Measurements from ENCODE around the gene WDR44. TPM values are rescaled to one million over a fixed set of nuclear protein-coding genes. Genes with fewer than 3 reads are reported as not detected.
A peak's percentile ranks its signal among the peaks of the same experiment; 100 is the strongest.

Gene WDR44
- total RNA-seq, 2 experiments from 2014 or later = 11.7 to 12.2 TPM

DNA sequence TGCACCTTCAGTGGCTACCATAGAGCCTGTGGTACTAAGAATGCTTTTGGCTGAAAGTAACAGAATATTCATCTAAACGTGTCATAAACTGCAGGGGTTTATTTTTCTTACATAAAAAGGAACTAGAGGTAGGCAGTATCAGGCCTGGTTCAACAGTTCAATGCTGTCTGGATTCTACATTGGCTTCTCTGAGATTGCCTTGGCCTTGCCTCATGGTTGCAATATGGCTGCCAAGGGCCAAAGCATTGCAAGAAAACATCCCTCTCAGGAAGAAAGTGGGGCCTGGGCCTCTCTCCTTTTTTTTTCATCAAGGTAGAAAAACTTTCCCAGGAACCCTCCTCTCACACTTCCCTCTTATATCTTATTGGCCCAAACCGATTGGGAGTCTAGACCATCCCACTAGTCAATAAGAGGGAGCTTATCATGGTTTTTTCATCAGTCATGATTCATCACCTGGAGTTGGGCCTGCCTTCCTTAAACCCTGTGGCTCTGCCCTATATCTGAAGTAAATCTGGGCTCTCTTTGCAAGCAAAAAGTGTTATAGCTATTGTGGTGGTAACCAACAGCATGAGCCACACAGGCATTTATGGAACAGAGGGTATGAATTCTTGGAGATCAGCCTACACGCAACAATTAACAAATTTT lies 147.9 kb downstream of the WDR44 start:
- H3K9me3 ChIP-seq (ENCODE audit: control insufficient read depth in 1 of 2, insufficient read depth in 1 of 2, low read length in 2 of 2) = no peaks in the 10 kb centered on the region
- no peaks in the 10 kb centered on the region for H3K36me3 ChIP-seq (ENCODE audit: insufficient read depth, low read length)
- ATAC-seq (ENCODE audit: poor library complexity) (no peak), DNase-seq (no peak)
- H3K27ac Mint-ChIP-seq = peak overlapping the region; percentile 96
- ChIA-PET CTCF (no interaction called here), POLR2A (no interaction called here)
- peaks cover 26% of the 10 kb centered on the region for H3K4me1 Mint-ChIP-seq (ENCODE audit: low read depth)
- TF ChIP-seq, protein P1, sequence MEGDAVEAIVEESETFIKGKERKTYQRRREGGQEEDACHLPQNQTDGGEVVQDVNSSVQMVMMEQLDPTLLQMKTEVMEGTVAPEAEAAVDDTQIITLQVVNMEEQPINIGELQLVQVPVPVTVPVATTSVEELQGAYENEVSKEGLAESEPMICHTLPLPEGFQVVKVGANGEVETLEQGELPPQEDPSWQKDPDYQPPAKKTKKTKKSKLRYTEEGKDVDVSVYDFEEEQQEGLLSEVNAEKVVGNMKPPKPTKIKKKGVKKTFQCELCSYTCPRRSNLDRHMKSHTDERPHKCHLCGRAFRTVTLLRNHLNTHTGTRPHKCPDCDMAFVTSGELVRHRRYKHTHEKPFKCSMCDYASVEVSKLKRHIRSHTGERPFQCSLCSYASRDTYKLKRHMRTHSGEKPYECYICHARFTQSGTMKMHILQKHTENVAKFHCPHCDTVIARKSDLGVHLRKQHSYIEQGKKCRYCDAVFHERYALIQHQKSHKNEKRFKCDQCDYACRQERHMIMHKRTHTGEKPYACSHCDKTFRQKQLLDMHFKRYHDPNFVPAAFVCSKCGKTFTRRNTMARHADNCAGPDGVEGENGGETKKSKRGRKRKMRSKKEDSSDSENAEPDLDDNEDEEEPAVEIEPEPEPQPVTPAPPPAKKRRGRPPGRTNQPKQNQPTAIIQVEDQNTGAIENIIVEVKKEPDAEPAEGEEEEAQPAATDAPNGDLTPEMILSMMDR (IDR thresholded peaks at IDR 0.05) = no peak
- H3K27me3 ChIP-seq (ENCODE audit: control insufficient read depth in 1 of 2, insufficient read depth in 2 of 2, low read length in 2 of 2) = no peaks in the 10 kb centered on the region
- H3K4me1 ChIP-seq (ENCODE audit: insufficient read depth, low read length) = peaks cover 19% of the 10 kb centered on the region
- H3K27me3 Mint-ChIP-seq = no peaks in the 10 kb centered on the region
- H3K4me3 Mint-ChIP-seq = peak overlapping the region; percentile 97
- H3K9me3 Mint-ChIP-seq = no peaks in the 10 kb centered on the region
- intact Hi-C loops (cut with DNase I, micrococcal nuclease) = no loop called here
- no peak overlapping the region for H3K27ac ChIP-seq (ENCODE audit: low read depth in 1 of 2, low read length in 2 of 2)
- H3K4me3 ChIP-seq (ENCODE audit: low read length) = no peak overlapping the region
- H3K36me3 Mint-ChIP-seq (ENCODE audit: low read depth) = peaks cover 24% of the 10 kb centered on the region

GRCh38 chrX:118495061-118495921 lies 149.4 kb downstream of the WDR44 start, which contains the start of gene DOCK11:
Gene DOCK11 (plus strand): TSS chrX:118495815. CDS start chrX:118495972, 157 bp downstream.
- ChIA-PET CTCF (interaction anchor here (0.7 to 2.1 kb wide), 5 partner anchors 23 to 106 kb away, joined by 3 to 7 read pairs (median 3); no protein-coding TSS in a partner anchor), POLR2A (interaction anchor here (0.6 to 5.6 kb wide), 15 partner anchors 9 to 1296 kb away, joined by 3 to 117 read pairs (median 4); partner anchors contain the start of genes RPL39 and WDR44)
- Mint-ChIP-seq H3K36me3 (ENCODE audit: low read depth) (peaks cover 32% of the 10 kb centered on the region), H3K4me3 (peak within 1 kb of the TSS; percentile 99), H3K9me3 (no peaks in the 10 kb centered on the region), H3K27me3 (no peaks in the 10 kb centered on the region), H3K27ac (peak within 1 kb of the TSS; percentile 99), H3K4me1 (ENCODE audit: low read depth) (peaks cover 35% of the 10 kb centered on the region)
- no peaks in the 10 kb centered on the region for H3K27me3 ChIP-seq (ENCODE audit: control insufficient read depth in 1 of 2, insufficient read depth in 2 of 2, low read length in 2 of 2)
- DNase-seq = peak; percentile 51 to 92 (median 78)
- intact Hi-C loops (cut with DNase I, micrococcal nuclease) = loop anchor here in 1 of 2 experiments (5.0 kb wide), 1 partner anchor 37 kb away; no protein-coding TSS in a partner anchor
- TF ChIP-seq, protein P1 (IDR thresholded peaks at IDR 0.05) = no peak
- no peaks in the 10 kb centered on the region for H3K9me3 ChIP-seq (ENCODE audit: control insufficient read depth in 1 of 2, insufficient read depth in 1 of 2, low read length in 2 of 2)
- H3K4me1 ChIP-seq (ENCODE audit: insufficient read depth, low read length) = peaks cover 31% of the 10 kb centered on the region
- ATAC-seq (ENCODE audit: poor library complexity) = peak; percentile 69
- H3K4me3 ChIP-seq (ENCODE audit: low read length) = peak within 1 kb of the TSS; percentile 86
- H3K27ac ChIP-seq (ENCODE audit: low read depth in 1 of 2, low read length in 2 of 2) = peak within 1 kb of the TSS; percentile 85 to 90
- H3K36me3 ChIP-seq (ENCODE audit: insufficient read depth, low read length) = peaks cover 4% of the 10 kb centered on the region

GRCh38 chrX:118495958-118496762 lies 150.3 kb downstream of the WDR44 start:
- H3K36me3 Mint-ChIP-seq (ENCODE audit: low read depth) = peaks cover 32% of the 10 kb centered on the region
- peak overlapping the region; percentile 99 for H3K27ac Mint-ChIP-seq
- Histone ChIP-seq H3K9me3 (ENCODE audit: control insufficient read depth in 1 of 2, insufficient read depth in 1 of 2, low read length in 2 of 2) (no peaks in the 10 kb centered on the region), H3K4me1 (ENCODE audit: insufficient read depth, low read length) (peaks cover 34% of the 10 kb centered on the region), H3K27me3 (ENCODE audit: control insufficient read depth in 1 of 2, insufficient read depth in 2 of 2, low read length in 2 of 2) (no peaks in the 10 kb centered on the region), H3K4me3 (ENCODE audit: low read length) (peak overlapping the region; percentile 86), H3K36me3 (ENCODE audit: insufficient read depth, low read length) (peaks cover 4% of the 10 kb centered on the region), H3K27ac (ENCODE audit: low read depth in 1 of 2, low read length in 2 of 2) (peak overlapping the region; percentile 85 to 90)
- H3K9me3 Mint-ChIP-seq = no peaks in the 10 kb centered on the region
- TF ChIP-seq, protein P1 (IDR thresholded peaks at IDR 0.05) = no peak
- POLR2A ChIA-PET = interaction anchor here (0.7 to 5.6 kb wide), 16 partner anchors 8 to 1296 kb away, joined by 3 to 117 read pairs (median 4); partner anchors contain the start of genes RPL39, SEPTIN6 and WDR44
- H3K27me3 Mint-ChIP-seq = no peaks in the 10 kb centered on the region
- H3K4me1 Mint-ChIP-seq (ENCODE audit: low read depth) = peaks cover 35% of the 10 kb centered on the region
- peak; percentile 69 for ATAC-seq (ENCODE audit: poor library complexity)
- CTCF ChIA-PET = interaction anchor here (0.7 to 2.1 kb wide), 6 partner anchors 22 to 105 kb away, joined by 3 to 7 read pairs (median 3); no protein-coding TSS in a partner anchor
- H3K4me3 Mint-ChIP-seq = peak overlapping the region; percentile 99
- intact Hi-C loops (cut with DNase I, micrococcal nuclease) = loop anchor here (2.0 to 5.0 kb wide), 3 partner anchors 33 to 41 kb away; no protein-coding TSS in a partner anchor
- peak; percentile 61 to 91 (median 78) for DNase-seq

Measured in CD4-positive, alpha-beta T cell (primary cell).